Naive thymus-derived CD4-positive, alpha-beta T cell (primary cell): ENCODE measurements around the gene TTC31. TPM values are rescaled to one million over a fixed set of nuclear protein-coding genes. Genes with fewer than 3 reads are reported as not detected.
"Not testable (repeated sequence)": the region's sequence is repeated elsewhere in the genome, so short reads cannot be mapped to it uniquely, and the experiment has no call there.

Experiments
- ATAC-seq: fragments of 150-1000 bp; cut with Tn5 transposase; 2 replicates; pipeline ENCODE4 v1.10.0; 2021; ENCODE audit warnings: mild to moderate bottlenecking, moderate library complexity
- CTCF ChIA-PET: fragments of 350-600 bp; sonication (Branson Sonifier 250); formaldehyde crosslinking; loops from one replicate; lab custom pipeline; 2021; ENCODE audit warnings: antibody characterized with exemption; lab: Charles Lee
- POLR2A ChIA-PET: fragments of 350-600 bp; sonication (Branson Sonifier 250); formaldehyde crosslinking; loops from one replicate; lab custom pipeline; 2021; ENCODE audit warnings: antibody characterized with exemption, inconsistent platforms; lab: Charles Lee
- DNase-seq, 9 donors: peaks; one replicate each; pipeline versions ENCODE4 v3.0.0 to v3.0.0-alpha.2; 2020 to 2022; ENCODE audit warnings: mixed read lengths in 1 of 9
- H3K27ac ChIP-seq: one replicate; pipeline ENCODE4 v1.7.0; 2013; ENCODE audit warnings: mild to moderate bottlenecking, low read depth, low read length, moderate library complexity
- H3K27me3 ChIP-seq, 2 donors: one replicate each; pipeline ENCODE4 v1.7.0; 2013; ENCODE audit warnings: low read length in 2 of 2, mild to moderate bottlenecking in 2 of 2, moderate library complexity in 2 of 2; ENCODE audit not compliant: control insufficient read depth in 2 of 2, insufficient read depth in 2 of 2
- H3K36me3 ChIP-seq, 3 experiments: 1 replicate in 2 of 3; 2 replicates in 1 of 3; pipeline ENCODE4 v1.7.0; 2013; ENCODE audit warnings: low read length in 3 of 3, mild to moderate bottlenecking in 3 of 3, moderate library complexity in 1 of 3; ENCODE audit not compliant: insufficient read depth in 3 of 3, control insufficient read depth in 2 of 3
- H3K4me1 ChIP-seq, 2 donors: one replicate each; pipeline ENCODE4 v1.7.0; 2013; ENCODE audit warnings: low read length in 2 of 2, mild to moderate bottlenecking in 2 of 2, moderate library complexity in 1 of 2; ENCODE audit not compliant: control insufficient read depth in 2 of 2, insufficient read depth in 2 of 2
- H3K4me3 ChIP-seq: 2 replicates; pipeline ENCODE4 v1.7.0; 2013; ENCODE audit warnings: mild to moderate bottlenecking, low read length
- H3K9me3 ChIP-seq, 3 experiments: 1 replicate in 2 of 3; 2 replicates in 1 of 3; pipeline ENCODE4 v1.7.0; 2013; ENCODE audit warnings: low read length in 3 of 3; ENCODE audit not compliant: control insufficient read depth in 2 of 3
- H3K27ac Mint-ChIP-seq, 9 donors: one replicate each; pipeline ENCODE4 v1.8.0; 2020 to 2022; ENCODE audit warnings: mixed read lengths in 9 of 9, mild to moderate bottlenecking in 8 of 9, moderate library complexity in 5 of 9, inconsistent platforms in 2 of 9
- H3K27me3 Mint-ChIP-seq, 5 donors: one replicate each; pipeline ENCODE4 v1.8.0; 2021 to 2022; ENCODE audit warnings: mixed read lengths in 5 of 5, mild to moderate bottlenecking in 1 of 5
- H3K36me3 Mint-ChIP-seq, 5 donors: one replicate each; pipeline ENCODE4 v1.8.0; 2020 to 2022; ENCODE audit warnings: mixed read lengths in 5 of 5, mild to moderate bottlenecking in 3 of 5, inconsistent platforms in 1 of 5
- H3K4me1 Mint-ChIP-seq, 7 donors: one replicate each; pipeline ENCODE4 v1.8.0; 2020 to 2022; ENCODE audit warnings: mixed read lengths in 7 of 7, mild to moderate bottlenecking in 3 of 7, inconsistent platforms in 1 of 7
- H3K4me3 Mint-ChIP-seq, 10 donors: one replicate each; pipeline ENCODE4 v1.8.0; 2020 to 2022; ENCODE audit warnings: mild to moderate bottlenecking in 10 of 10, mixed read lengths in 10 of 10, moderate library complexity in 6 of 10, inconsistent platforms in 2 of 10
- H3K9me3 Mint-ChIP-seq, 11 donors: one replicate each; pipeline ENCODE4 v1.8.0; 2020 to 2022; ENCODE audit warnings: mixed read lengths in 11 of 11, mild to moderate bottlenecking in 4 of 11, inconsistent platforms in 1 of 11, moderate library complexity in 1 of 11
- intact Hi-C, 2 donors: fragments of 100-400 bp; cut with micrococcal nuclease; formaldehyde crosslinking; loops; one replicate each; pipeline ENCODE4 v1.15.1; 2023
- polyA plus RNA-seq, 2 donors: library from polyadenylated mRNA; unstranded; fragments of 300-500 nt; fragmentation: Illumina TruSeq; gene quantifications; one replicate each; pipeline ENCODE4 v1.2.3, GENCODE V29; 2021
- total RNA-seq, 6 experiments: library from RNA in 5 of 6; stranded (reverse) in 5 of 6; gene quantifications; 1 replicate in 5 of 6; 2 replicates in 1 of 6; pipeline ENCODE4 v1.2.3 and lab custom pipeline; 2021 to 2026

Gene TTC31
- total and polyA plus RNA-seq, 7 experiments from 2014 or later: 19.8 to 50.4 (median 35.9) TPM

- intact Hi-C loops: loop anchor here (1.0 to 10.0 kb wide), 5 partner anchors 8 to 1385 kb away; partner anchors contain the start of genes SEMA4F (in 2 of the 2), MOGS (in 1 of the 2), SFXN5 (in 1 of the 2) and TET3 (in 1 of the 2)
- H3K36me3 ChIP-seq: peaks cover 0 to 17% (median 0%) of the 10 kb centered on the region in 3 experiments
- no peaks in the 10 kb centered on the region for H3K9me3 ChIP-seq
- ChIA-PET CTCF (interaction anchor here (1.0 to 3.9 kb wide), 4 partner anchors 18 to 46 kb away, joined by 3 to 30 read pairs (median 3); partner anchors contain the start of genes CCDC142 and TTC31), POLR2A (interaction anchor here (1.0 to 10.8 kb wide), 14 partner anchors 9 to 720 kb away, joined by 3 to 197 read pairs (median 8); partner anchors contain the start of genes AUP1, C2orf81, CCDC142 and HTRA2)
- H3K27me3 ChIP-seq: no peaks in the 10 kb centered on the region
- peak overlapping the region; percentile 87 to 99 (median 96) for H3K4me3 Mint-ChIP-seq
- peak overlapping the region; percentile 88 to 100 (median 98) for H3K27ac Mint-ChIP-seq
- peaks cover 0 to 8% (median 0%) of the 10 kb centered on the region in 11 donors for H3K9me3 Mint-ChIP-seq
- DNase-seq (no peak), ATAC-seq (no peak)
- peaks cover 0 to 2% (median 0%) of the 10 kb centered on the region in 5 donors for H3K27me3 Mint-ChIP-seq
- H3K27ac ChIP-seq: peak overlapping the region; percentile 100
- peaks cover 44 to 72% (median 58%) of the 10 kb centered on the region in 7 donors for H3K4me1 Mint-ChIP-seq
- H3K36me3 Mint-ChIP-seq: peaks cover 0 to 17% (median 0%) of the 10 kb centered on the region in 5 donors
- peaks cover 30 to 43% of the 10 kb centered on the region in 2 donors for H3K4me1 ChIP-seq
- H3K4me3 ChIP-seq: peak overlapping the region; percentile 70
These were observed 25.7 kb upstream of the TTC31 start for GRCh38 chr2:74457129-74457548.

- Histone ChIP-seq H3K9me3 (no peaks in the 10 kb centered on the region), H3K4me3 (peak overlapping the region; percentile 70), H3K27me3 (no peaks in the 10 kb centered on the region), H3K27ac (peak overlapping the region; percentile 100), H3K4me1 (peaks cover 30 to 41% of the 10 kb centered on the region in 2 donors), H3K36me3 (peaks cover 0 to 22% (median 0%) of the 10 kb centered on the region in 3 experiments)
- Mint-ChIP-seq H3K4me1 (peaks cover 39 to 68% (median 56%) of the 10 kb centered on the region in 7 donors), H3K4me3 (peak overlapping the region; percentile 87 to 99 (median 96)), H3K36me3 (peaks cover 0 to 17% (median 3%) of the 10 kb centered on the region in 5 donors), H3K27me3 (peaks cover 0 to 2% (median 0%) of the 10 kb centered on the region in 5 donors), H3K9me3 (peaks cover 0 to 8% (median 0%) of the 10 kb centered on the region in 11 donors), H3K27ac (peak overlapping the region; percentile 88 to 100 (median 99))
- CTCF ChIA-PET: interaction anchor here (1.0 to 3.9 kb wide), 5 partner anchors 17 to 74 kb away, joined by 3 to 30 read pairs (median 4); partner anchors contain the start of genes CCDC142 and TTC31
- POLR2A ChIA-PET: interaction anchor here (0.7 to 10.8 kb wide), 25 partner anchors 10 to 1225 kb away, joined by 3 to 197 read pairs (median 4); partner anchors contain the start of genes AUP1, C2orf81, CCDC142 and DQX1
- peak; percentile 63 for ATAC-seq
- peak in 4 of 9 donors; percentile 71 to 96 (median 82) for DNase-seq
- intact Hi-C loops: loop anchor here (1.0 to 10.0 kb wide), 18 partner anchors 8 to 1385 kb away; partner anchors contain the start of genes AUP1 (in 2 of the 2), C2orf81 (in 2 of the 2), HTRA2 (in 2 of the 2) and MRPL53 (in 2 of the 2)
These were observed 25.2 kb upstream of the TTC31 start for GRCh38 chr2:74457549-74458131.

- Mint-ChIP-seq H3K9me3 (peaks cover 0 to 8% (median 0%) of the 10 kb centered on the region in 11 donors), H3K4me1 (peaks cover 38 to 68% (median 58%) of the 10 kb centered on the region in 7 donors), H3K4me3 (peak within 1 kb of the TSS; percentile 87 to 99 (median 96)), H3K27ac (peak within 1 kb of the TSS; percentile 88 to 100 (median 99)), H3K36me3 (peaks cover 0 to 17% (median 6%) of the 10 kb centered on the region in 5 donors), H3K27me3 (peaks cover 0 to 2% (median 0%) of the 10 kb centered on the region in 5 donors)
- peak within 1 kb of the TSS; percentile 70 for H3K4me3 ChIP-seq
- peaks cover 0 to 29% (median 0%) of the 10 kb centered on the region in 3 experiments for H3K36me3 ChIP-seq
- intact Hi-C loops: loop anchor here (1.0 to 10.0 kb wide), 16 partner anchors 14 to 1386 kb away; partner anchors contain the start of genes AUP1 (in 2 of the 2), C2orf81 (in 2 of the 2), HTRA2 (in 2 of the 2) and MRPL53 (in 2 of the 2)
- ChIA-PET CTCF (interaction anchor here (1.2 to 3.9 kb wide), 3 partner anchors 16 to 73 kb away, joined by 4 to 30 read pairs (median 6); partner anchors contain the start of genes CCDC142 and TTC31), POLR2A (interaction anchor here (0.6 to 10.8 kb wide), 26 partner anchors 9 to 1225 kb away, joined by 3 to 197 read pairs (median 4); partner anchors contain the start of genes AUP1, C2orf81, CCDC142 and DQX1)
- ATAC-seq (peak; percentile 89), DNase-seq (peak in 8 of 9 donors; percentile 85 to 100 (median 100))
- no peaks in the 10 kb centered on the region for H3K9me3 ChIP-seq
- peaks cover 30 to 34% of the 10 kb centered on the region in 2 donors for H3K4me1 ChIP-seq
- H3K27ac ChIP-seq: peak within 1 kb of the TSS; percentile 100
- H3K27me3 ChIP-seq: no peaks in the 10 kb centered on the region
These were observed 24.5 kb upstream of the TTC31 start, which contains the start of gene WBP1 for GRCh38 chr2:74458132-74458937. Gene WBP1, plus strand, starts transcription at chr2:74458438. Its CDS starts 165 bp downstream, at chr2:74458603.

GRCh38 chr2:74458938-74459363, 23.9 kb upstream of the TTC31 start:
- H3K27me3 Mint-ChIP-seq: peaks cover 0 to 2% (median 0%) of the 10 kb centered on the region in 5 donors
- DNase-seq (peak in 1 of 9 donors; percentile 46), ATAC-seq (no peak)
- H3K36me3 Mint-ChIP-seq: peaks cover 0 to 17% (median 6%) of the 10 kb centered on the region in 5 donors
- Histone ChIP-seq H3K4me3 (peak overlapping the region; percentile 70), H3K36me3 (peaks cover 0 to 29% (median 0%) of the 10 kb centered on the region in 3 experiments), H3K9me3 (no peaks in the 10 kb centered on the region), H3K27me3 (no peaks in the 10 kb centered on the region), H3K27ac (peak overlapping the region; percentile 100), H3K4me1 (peaks cover 30 to 32% of the 10 kb centered on the region in 2 donors)
- peaks cover 38 to 68% (median 62%) of the 10 kb centered on the region in 7 donors for H3K4me1 Mint-ChIP-seq
- peak overlapping the region; percentile 87 to 99 (median 96) for H3K4me3 Mint-ChIP-seq
- ChIA-PET POLR2A (interaction anchor here (0.6 to 10.8 kb wide), 17 partner anchors 8 to 722 kb away, joined by 3 to 197 read pairs (median 6); partner anchors contain the start of genes AUP1, C2orf81, CCDC142 and DQX1), CTCF (interaction anchor here (1.2 to 3.9 kb wide), 3 partner anchors 15 to 72 kb away, joined by 4 to 30 read pairs (median 6); partner anchors contain the start of genes CCDC142 and TTC31)
- peak overlapping the region; percentile 88 to 100 (median 99) for H3K27ac Mint-ChIP-seq
- peaks cover 0 to 8% (median 0%) of the 10 kb centered on the region in 11 donors for H3K9me3 Mint-ChIP-seq
- intact Hi-C loops: loop anchor here (1.0 to 10.0 kb wide), 16 partner anchors 13 to 1387 kb away; partner anchors contain the start of genes AUP1 (in 2 of the 2), C2orf81 (in 2 of the 2), HTRA2 (in 2 of the 2) and MRPL53 (in 2 of the 2)

- intact Hi-C loops: loop anchor here (2.0 to 10.0 kb wide), 6 partner anchors 193 to 1387 kb away; partner anchors contain the start of genes SEMA4F (in 2 of the 2), DGUOK (in 1 of the 2), HK2 (in 1 of the 2) and MTHFD2 (in 1 of the 2)
- H3K36me3 Mint-ChIP-seq: peaks cover 0 to 15% (median 6%) of the 10 kb centered on the region in 5 donors
- not testable (repeated sequence) for H3K4me3 ChIP-seq, H3K27me3 Mint-ChIP-seq, H3K27me3 ChIP-seq, ATAC-seq, H3K9me3 Mint-ChIP-seq, DNase-seq, H3K9me3 ChIP-seq
- H3K27ac Mint-ChIP-seq: peak overlapping the region in 8 of 9 donors; percentile 83 to 100 (median 98)
- H3K4me1 Mint-ChIP-seq: peaks cover 34 to 69% (median 60%) of the 10 kb centered on the region in 7 donors
- Histone ChIP-seq H3K27ac (peak overlapping the region; percentile 100), H3K36me3 (peaks cover 0 to 29% (median 0%) of the 10 kb centered on the region in 3 experiments), H3K4me1 (peaks cover 34 to 36% of the 10 kb centered on the region in 2 donors)
- peak overlapping the region; percentile 87 to 99 (median 96) for H3K4me3 Mint-ChIP-seq
- ChIA-PET POLR2A (interaction anchor here (1.6 to 10.8 kb wide), 7 partner anchors 8 to 128 kb away, joined by 6 to 197 read pairs (median 21); partner anchors contain the start of genes AUP1, C2orf81, CCDC142 and HTRA2), CTCF (interaction anchor here (0.5 to 3.9 kb wide), 2 partner anchors 22 to 634 kb away, joined by 3 to 30 read pairs; partner anchors contain the start of genes CCDC142 and TTC31)
These were observed 23.3 kb upstream of the TTC31 start for GRCh38 chr2:74459503-74460118.
